Pulmonary artery endothelial cell (primary cell): ENCODE results near the gene SRGN. TPM values are rescaled to one million over a fixed set of nuclear protein-coding genes. Genes with fewer than 3 reads are reported as not detected.
"Not testable (repeated sequence)": the region's sequence is repeated elsewhere in the genome, so short reads cannot be mapped to it uniquely, and the experiment has no call there.

Source experiments
- DNase-seq: peaks from one replicate; pipeline ENCODE4 v3.0.0-alpha.2; 2011; ENCODE audit warnings: low read depth, low spot score
- total RNA-seq: library from RNA; depleted of rRNA; stranded (reverse); fragments of >200 nt; gene quantifications from 2 replicates; pipeline ENCODE4 v1.2.3, GENCODE V29; 2014

The SRGN gene
- total RNA-seq, 1 donor from 2014 or later: 1,537 TPM

GRCh38 chr10:69141304-69141703 lies 53.4 kb downstream of the SRGN start:
- no peak for DNase-seq

GRCh38 chr10:69142074-69142473 lies 54.2 kb downstream of the SRGN start:
- DNase-seq: not testable (repeated sequence)

- no peak for DNase-seq
Observed at GRCh38 chr10:69142983-69143382, 55.1 kb downstream of the SRGN start.

GRCh38 chr10:69145329-69145728 lies 57.4 kb downstream of the SRGN start:
- DNase-seq: no peak

GRCh38 chr10:69145864-69146263 lies 58.0 kb downstream of the SRGN start:
- DNase-seq: no peak

GRCh38 chr10:69146759-69147158 lies 58.9 kb downstream of the SRGN start:
- DNase-seq: no peak

- no peak for DNase-seq
Observed at GRCh38 chr10:69151984-69152383, 64.1 kb downstream of the SRGN start.

- no peak for DNase-seq
Observed at GRCh38 chr10:69153227-69153626, 65.3 kb downstream of the SRGN start.

Other genes starting within 250 kb of the SRGN start
- 38.8 and 43.6 TPM in 2 replicates for gene DDX50, start 186.8 kb upstream of the SRGN start, total RNA-seq
- gene DDX21, start 131.9 kb upstream of the SRGN start, total RNA-seq: 152 and 176 TPM in 2 replicates
- gene KIFBP, start 99.3 kb upstream of the SRGN start, total RNA-seq: 29.6 and 46.1 TPM in 2 replicates
- 39.1 and 44.4 TPM in 2 replicates for gene VPS26A, start 36.1 kb downstream of the SRGN start, total RNA-seq
- 25.1 and 31.1 TPM in 2 replicates for gene SUPV3L1, start 92.1 kb downstream of the SRGN start, total RNA-seq
- 0.07 TPM in 1 of 2 replicates, not detected in the other for gene HKDC1, start 132.2 kb downstream of the SRGN start, total RNA-seq
- 157 and 201 TPM in 2 replicates for gene HK1, start 190.4 kb downstream of the SRGN start, total RNA-seq